GM12878 (cell line): ENCODE data around the gene AOPEP. TPM values are rescaled to one million over a fixed set of nuclear protein-coding genes. Genes with fewer than 3 reads are reported as not detected.

Source experiments
- BCL3 ChIP-seq: IDR thresholded peaks from 2 replicates; pipeline ENCODE4 v1.6.1; 2011; ENCODE audit warnings: borderline replicate concordance, low read depth, mild to moderate bottlenecking, moderate library complexity, low read length; ENCODE audit not compliant: insufficient read depth, poor library complexity, severe bottlenecking
- CTCF ChIP-seq, 3 experiments: IDR thresholded peaks in 2 of 3; conservative IDR thresholded peaks in 1 of 3; 2 replicates each; pipeline ENCODE4 v1.5.1; 2011; ENCODE audit warnings: low read depth in 3 of 3, low read length in 3 of 3, mild to moderate bottlenecking in 3 of 3, control low read depth in 2 of 3, moderate library complexity in 2 of 3, inconsistent platforms in 1 of 3, mixed read lengths in 1 of 3; ENCODE audit not compliant: control insufficient read depth in 2 of 3, insufficient read depth in 1 of 3; ENCODE audit errors: extremely low read depth in 1 of 3
- CUX1 ChIP-seq: IDR thresholded peaks from 2 replicates; pipeline ENCODE4 v1.6.1; 2012; ENCODE audit warnings: improper control_type of control experiment, low read depth, low read length; ENCODE audit not compliant: insufficient replicate concordance
- E4F1 ChIP-seq: fragments of 450-650 bp; IDR thresholded peaks from 2 replicates; pipeline ENCODE4 v1.6.1; 2018; ENCODE audit warnings: borderline replicate concordance, mild to moderate bottlenecking; ENCODE audit not compliant: partially characterized antibody
- STAT1 ChIP-seq: fragments of 450-650 bp; conservative IDR thresholded peaks from 2 replicates; pipeline ENCODE4 v1.6.1; 2014; ENCODE audit warnings: antibody characterized with exemption, mild to moderate bottlenecking
- polyA plus RNA-seq, 11 experiments: library from polyadenylated mRNA; depleted of rRNA in 4 of 11; unstranded in 6 of 11; stranded (reverse) in 5 of 11; fragments of >200 nt; fragmentation: Nextera tagmentation in 4 of 11; fragmentation: Illumina TruSeq in 1 of 11; extraction: Ambion mirVana in 4 of 11; extraction: Trizol in 1 of 11; gene quantifications; 1 replicate in 1 of 11; 2 replicates in 10 of 11; pipeline versions ENCODE4 v1.2.1 to v1.2.3, GENCODE V29; 2011 to 2016; ENCODE audit warnings: inconsistent platforms in 2 of 11, missing spikeins in 2 of 11, low read depth in 1 of 11
- total RNA-seq, 4 experiments: library from RNA; depleted of rRNA in 3 of 4; stranded (reverse); fragments of >200 nt in 3 of 4; fragmentation: Illumina TruSeq in 1 of 4; extraction: Trizol in 1 of 4; gene quantifications; 2 replicates each; pipeline versions ENCODE4 v1.2.1 to v1.2.3, GENCODE V29; 2013 to 2021

AOPEP gene
- total and polyA plus RNA-seq, 10 of the 15 experiments (the other 5 are each of a cell fraction or from before 2014, with no cell fraction given), result 2.3 to 16.9 (median 10.1) TPM

- TF ChIP-seq CUX1 (no peak), E4F1 (no peak), CTCF (IDR thresholded peaks at IDR 0.05 in 2 of 3, conservative IDR thresholded peaks at IDR 0.05 in 1 of 3; ENCODE audit: control insufficient read depth in 2 of 3, extremely low read depth in 1 of 3, insufficient read depth in 1 of 3, low read depth in 3 of 3, low read length in 3 of 3) (no peak), BCL3 (no peak), STAT1 (no peak)
These were observed 74.7 kb downstream of the AOPEP start (continued) for GRCh38 chr9:94801234-94801633.
